Esophagus (tissue), 2 donors: ENCODE results near the gene DIRAS3. TPM values are rescaled to one million over a fixed set of nuclear protein-coding genes. Genes with fewer than 3 reads are reported as not detected.
"Not testable (repeated sequence)": the region's sequence is repeated elsewhere in the genome, so short reads cannot be mapped to it uniquely, and the experiment has no call there.

Source experiments
- H3K27ac ChIP-seq, 2 donors: one replicate each; pipeline ENCODE4 v1.5.1; 2013; ENCODE audit warnings: low read depth in 2 of 2, mild to moderate bottlenecking in 2 of 2, inconsistent platforms in 1 of 2, low read length in 1 of 2, moderate library complexity in 1 of 2
- H3K27me3 ChIP-seq, 2 donors: one replicate each; pipeline ENCODE4 v1.6.1; 2013; ENCODE audit warnings: low read length in 2 of 2, control low read depth in 1 of 2, mild to moderate bottlenecking in 1 of 2; ENCODE audit not compliant: insufficient read depth in 2 of 2, control insufficient read depth in 1 of 2
- H3K36me3 ChIP-seq, 2 donors: one replicate each; pipeline ENCODE4 v1.6.1; 2013; ENCODE audit warnings: low read length in 1 of 2; ENCODE audit not compliant: control insufficient read depth in 2 of 2, insufficient read depth in 2 of 2
- H3K4me1 ChIP-seq, 2 donors: one replicate each; pipeline ENCODE4 v1.6.1; 2013; ENCODE audit warnings: low read length in 1 of 2; ENCODE audit not compliant: control insufficient read depth in 2 of 2, insufficient read depth in 2 of 2
- H3K4me3 ChIP-seq, 2 donors: one replicate each; pipeline ENCODE4 v1.5.1; 2013; ENCODE audit warnings: low read length in 2 of 2, mild to moderate bottlenecking in 2 of 2, low read depth in 1 of 2, moderate library complexity in 1 of 2
- H3K9me3 ChIP-seq, 2 donors: one replicate each; pipeline ENCODE4 v1.6.1; 2013; ENCODE audit warnings: mild to moderate bottlenecking in 2 of 2, low read depth in 1 of 2, low read length in 1 of 2, moderate library complexity in 1 of 2; ENCODE audit not compliant: control insufficient read depth in 2 of 2, insufficient read depth in 1 of 2
- WGBS, 2 donors: extraction: QIAGEN DNeasy Blood & Tissue Kit; methylation state at CpG; one replicate each; pipeline ENCODE4 v1.1.7; 2013; 5-methylcytosine and 5-hydroxymethylcytosine counted together
- polyA plus RNA-seq, 2 donors: library from polyadenylated mRNA; stranded (reverse); fragments of 200-250 nt; gene quantifications; one replicate each; pipeline ENCODE4 v1.2.3, GENCODE V29; 2013
- donor health status: healthy with polysubstance abuse.
- donor health status: Bipolar disorder and iron deficiency.

The DIRAS3 gene
- polyA plus RNA-seq, 2 donors: 1.6 to 2.7 TPM

GRCh38 chr1:68010090-68010489 lies 40.3 kb downstream of the DIRAS3 start:
- H3K4me1 ChIP-seq: no peaks in the 10 kb centered on the region
- no peak overlapping the region for H3K27ac ChIP-seq
- H3K36me3 ChIP-seq: no peaks in the 10 kb centered on the region
- H3K9me3 ChIP-seq: no peaks in the 10 kb centered on the region
- no peak overlapping the region for H3K4me3 ChIP-seq
- no peaks in the 10 kb centered on the region for H3K27me3 ChIP-seq

- 95 to 96% methylated on average over 3 of the region's 3 CpGs for whole genome bisulfite sequencing, 2 donors
Measured at GRCh38 chr1:68003626-68004025, 46.8 kb downstream of the DIRAS3 start.

GRCh38 chr1:68000191-68000590 lies 50.2 kb downstream of the DIRAS3 start:
- Histone ChIP-seq H3K27me3 (no peaks in the 10 kb centered on the region), H3K27ac (no peak overlapping the region), H3K9me3 (no peaks in the 10 kb centered on the region), H3K4me1 (no peaks in the 10 kb centered on the region), H3K36me3 (no peaks in the 10 kb centered on the region), H3K4me3 (no peak overlapping the region)
- 0% methylated on average over 1 of the region's 1 CpG for WGBS, 2 donors

More at GRCh38 chr1:68003626-68004025, 46.8 kb downstream of the DIRAS3 start:
- H3K27me3 ChIP-seq, H3K4me3 ChIP-seq, H3K4me1 ChIP-seq, H3K9me3 ChIP-seq, H3K27ac ChIP-seq, H3K36me3 ChIP-seq: not testable (repeated sequence)

DNA sequence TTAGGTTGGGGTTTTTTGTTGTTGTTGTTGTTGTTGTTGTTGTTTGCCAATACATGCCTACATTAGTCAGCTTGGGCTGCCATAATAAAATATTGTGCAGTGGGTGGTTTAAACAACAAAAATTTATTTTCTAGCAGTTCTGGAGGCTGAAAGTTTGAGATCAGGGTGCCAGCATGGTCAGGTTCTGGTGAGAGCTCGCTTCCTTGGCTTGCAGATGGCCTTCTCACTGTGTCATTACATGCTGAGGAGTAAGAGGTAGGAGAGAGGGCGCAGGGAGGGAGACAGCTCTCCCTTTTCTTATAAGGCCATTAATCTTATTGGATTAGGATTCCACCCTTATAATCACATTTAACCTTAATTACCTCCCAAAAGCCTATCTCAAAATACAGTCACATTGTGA lies 52.7 kb downstream of the DIRAS3 start:
- Histone ChIP-seq H3K27me3 (no peaks in the 10 kb centered on the region), H3K4me1 (no peaks in the 10 kb centered on the region), H3K27ac (no peak overlapping the region), H3K36me3 (no peaks in the 10 kb centered on the region), H3K4me3 (no peak overlapping the region), H3K9me3 (no peaks in the 10 kb centered on the region)
- WGBS, 2 donors: 89 to 90% methylated on average over 2 of the region's 2 CpGs

Other genes starting within 250 kb of the DIRAS3 start
- gene GNG12, start 217.2 kb downstream of the DIRAS3 start, polyA plus RNA-seq: 10 to 100 TPM; 21.8 to 38.8 TPM
- gene WLS, start 181.9 kb upstream of the DIRAS3 start, polyA plus RNA-seq: 10 to 100 TPM; 29.4 to 52.5 TPM